Tibial nerve (tissue), 4 donors: ENCODE data around the gene TPM1. TPM values are rescaled to one million over a fixed set of nuclear protein-coding genes. Genes with fewer than 3 reads are reported as not detected.
"Not testable (repeated sequence)": the region's sequence is repeated elsewhere in the genome, so short reads cannot be mapped to it uniquely, and the experiment has no call there.

Experiments
- DNase-seq, 2 donors: peaks; one replicate each; pipeline ENCODE4 v3.0.0-alpha.2; 2019; ENCODE audit warnings: low spot score in 2 of 2
- H3K27ac ChIP-seq, 4 donors: fragments of 200-600 bp; sonication (generic) in 3 of 4; one replicate each; pipeline ENCODE4 v1.5.1; 2017 to 2019; ENCODE audit warnings: mild to moderate bottlenecking in 1 of 4
- H3K27me3 ChIP-seq, 2 donors: fragments of 200-600 bp; sonication (generic) in 1 of 2; one replicate each; pipeline versions ENCODE4 v1.5.1 to v1.6.0; 2017 to 2019
- H3K36me3 ChIP-seq, 3 donors: fragments of 200-600 bp; sonication (generic); one replicate each; pipeline ENCODE4 v1.5.1; 2018 to 2019
- H3K4me1 ChIP-seq, 4 donors: fragments of 200-600 bp; sonication (generic) in 3 of 4; one replicate each; pipeline ENCODE4 v1.5.1; 2017 to 2019
- H3K4me3 ChIP-seq, 4 donors: fragments of 200-600 bp; sonication (generic) in 3 of 4; one replicate each; pipeline ENCODE4 v1.5.1; 2017 to 2019; ENCODE audit warnings: mild to moderate bottlenecking in 1 of 4, moderate library complexity in 1 of 4
- H3K9me3 ChIP-seq, 4 donors: fragments of 200-600 bp; sonication (generic) in 3 of 4; one replicate each; pipeline ENCODE4 v1.5.1; 2017 to 2019
- CTCF ChIP-seq, 5 experiments: fragments of 200-600 bp in 3 of 5; fragments of 450-650 bp in 2 of 5; sonication (generic) in 3 of 5; IDR thresholded peaks; one replicate each; pipeline ENCODE4 v1.5.1; 2016 to 2019; ENCODE audit warnings: antibody characterized with exemption in 5 of 5, mild to moderate bottlenecking in 3 of 5, moderate library complexity in 2 of 5
- EP300 ChIP-seq, 2 donors: sonication (generic); formaldehyde crosslinking; IDR thresholded peaks; one replicate each; pipeline ENCODE4 v1.6.1; 2017; ENCODE audit warnings: antibody characterized with exemption in 2 of 2, mild to moderate bottlenecking in 1 of 2
- POLR2A ChIP-seq, 2 donors: fragments of 450-650 bp; IDR thresholded peaks; one replicate each; pipeline ENCODE4 v1.6.1; 2017; ENCODE audit warnings: antibody characterized with exemption in 2 of 2, mild to moderate bottlenecking in 2 of 2, moderate library complexity in 2 of 2
- WGBS, 2 donors: methylation state at CpG; one replicate each; pipeline ENCODE4 v1.1.5; 2018; 5-methylcytosine and 5-hydroxymethylcytosine counted together
- total RNA-seq, 4 donors: library from RNA; depleted of rRNA; stranded (reverse); fragments of >200 nt; gene quantifications; one replicate each; pipeline ENCODE4 v1.1.0, GENCODE V29; 2016

Gene TPM1
- total RNA-seq, 4 donors from 2014 or later: 311 to 468 (median 366) TPM

- WGBS, 2 donors: 93 to 95% methylated on average over 8 to 10 of the region's 10 CpGs
- no peak for TF ChIP-seq EP300 (IDR thresholded peaks at IDR 0.05)
- no peak for TF ChIP-seq CTCF (IDR thresholded peaks at IDR 0.05)
- no peak for TF ChIP-seq POLR2A (IDR thresholded peaks at IDR 0.05)
- no peak overlapping the region for H3K4me3 ChIP-seq
- H3K27ac ChIP-seq: no peak overlapping the region
- no peaks in the 10 kb centered on the region for H3K9me3 ChIP-seq
- H3K4me1 ChIP-seq: peaks cover 0 to 14% (median 8%) of the 10 kb centered on the region in 4 donors
- no peak for DNase-seq
- no peaks in the 10 kb centered on the region for H3K27me3 ChIP-seq
- no peaks in the 10 kb centered on the region for H3K36me3 ChIP-seq
Measured at GRCh38 chr15:63090887-63091286, 48.3 kb downstream of the TPM1 start.

GRCh38 chr15:63091679-63092446, 49.3 kb downstream of the TPM1 start:
- Histone ChIP-seq H3K4me1 (peaks cover 0 to 14% (median 8%) of the 10 kb centered on the region in 4 donors), H3K9me3 (no peaks in the 10 kb centered on the region), H3K27me3 (no peaks in the 10 kb centered on the region), H3K4me3 (no peak overlapping the region), H3K27ac (no peak overlapping the region), H3K36me3 (no peaks in the 10 kb centered on the region)
- TF ChIP-seq POLR2A (IDR thresholded peaks at IDR 0.05) (no peak), CTCF (IDR thresholded peaks at IDR 0.05) (no peak), EP300 (IDR thresholded peaks at IDR 0.05) (no peak)
- 52 to 65% methylated on average over 4 of the region's 4 CpGs for WGBS, 2 donors
- no peak for DNase-seq

- TF ChIP-seq EP300 (IDR thresholded peaks at IDR 0.05): peak in 1 of 2 donors; percentile 31
- TF ChIP-seq POLR2A (IDR thresholded peaks at IDR 0.05): no peak
- TF ChIP-seq CTCF (IDR thresholded peaks at IDR 0.05): peak; percentile 64 to 92 (median 83)
- no peak overlapping the region for H3K4me3 ChIP-seq
- DNase-seq: peak; percentile 71 to 95
- H3K36me3 ChIP-seq: no peaks in the 10 kb centered on the region
- no peaks in the 10 kb centered on the region for H3K9me3 ChIP-seq
- H3K4me1 ChIP-seq: peaks cover 0 to 11% (median under 1%) of the 10 kb centered on the region in 4 donors
- no peak overlapping the region for H3K27ac ChIP-seq
- no peaks in the 10 kb centered on the region for H3K27me3 ChIP-seq
- 29 to 31% methylated on average over 6 of the region's 6 CpGs for WGBS, 2 donors
Measured at GRCh38 chr15:63093486-63094205, 51.1 kb downstream of the TPM1 start.

GRCh38 chr15:63094495-63094931, 52.0 kb downstream of the TPM1 start:
- H3K36me3 ChIP-seq: no peaks in the 10 kb centered on the region
- no peak for TF ChIP-seq CTCF (IDR thresholded peaks at IDR 0.05)
- TF ChIP-seq POLR2A (IDR thresholded peaks at IDR 0.05): no peak
- TF ChIP-seq EP300 (IDR thresholded peaks at IDR 0.05): no peak
- DNase-seq: no peak
- H3K4me3 ChIP-seq: no peak overlapping the region
- WGBS, 2 donors: 72 to 76% methylated on average over 2 of the region's 2 CpGs
- H3K27me3 ChIP-seq: no peaks in the 10 kb centered on the region
- H3K4me1 ChIP-seq: peaks cover 0 to 2% (median 0%) of the 10 kb centered on the region in 4 donors
- H3K27ac ChIP-seq: no peak overlapping the region
- H3K9me3 ChIP-seq: no peaks in the 10 kb centered on the region

GRCh38 chr15:63096178-63096577, 53.6 kb downstream of the TPM1 start:
- H3K27ac ChIP-seq: no peak overlapping the region
- H3K4me1 ChIP-seq: no peaks in the 10 kb centered on the region
- H3K27me3 ChIP-seq: no peaks in the 10 kb centered on the region
- no peaks in the 10 kb centered on the region for H3K36me3 ChIP-seq
- no peak for DNase-seq
- H3K9me3 ChIP-seq: no peaks in the 10 kb centered on the region
- no peak overlapping the region for H3K4me3 ChIP-seq
- WGBS, 2 donors: 97% methylated on average over 4 of the region's 4 CpGs
- no peak for TF ChIP-seq EP300 (IDR thresholded peaks at IDR 0.05)
- no peak for TF ChIP-seq CTCF (IDR thresholded peaks at IDR 0.05)
- no peak for TF ChIP-seq POLR2A (IDR thresholded peaks at IDR 0.05)

GRCh38 chr15:63098901-63099300, 56.4 kb downstream of the TPM1 start:
- not testable (repeated sequence) for H3K36me3 ChIP-seq, H3K9me3 ChIP-seq, DNase-seq, H3K27me3 ChIP-seq, H3K27ac ChIP-seq, H3K4me3 ChIP-seq, H3K4me1 ChIP-seq
- WGBS, 2 donors: 89 to 95% methylated on average over 15 to 33 of the region's 33 CpGs

- DNase-seq, H3K4me1 ChIP-seq, H3K27ac ChIP-seq, H3K4me3 ChIP-seq, H3K27me3 ChIP-seq, H3K9me3 ChIP-seq, H3K36me3 ChIP-seq: not testable (repeated sequence)
- WGBS, 2 donors: 78 to 79% methylated on average over 5 of the region's 5 CpGs
Measured at GRCh38 chr15:63099581-63099980, 57.0 kb downstream of the TPM1 start.
